Measurements from ENCODE around the gene TCF7L1. TPM values are rescaled to one million over a fixed set of nuclear protein-coding genes. Genes with fewer than 3 reads are reported as not detected.

The TCF7L1 gene
- total RNA-seq, 4 donors from 2014 or later = 5.6 to 23.2 (median 10.2) TPM

DNA sequence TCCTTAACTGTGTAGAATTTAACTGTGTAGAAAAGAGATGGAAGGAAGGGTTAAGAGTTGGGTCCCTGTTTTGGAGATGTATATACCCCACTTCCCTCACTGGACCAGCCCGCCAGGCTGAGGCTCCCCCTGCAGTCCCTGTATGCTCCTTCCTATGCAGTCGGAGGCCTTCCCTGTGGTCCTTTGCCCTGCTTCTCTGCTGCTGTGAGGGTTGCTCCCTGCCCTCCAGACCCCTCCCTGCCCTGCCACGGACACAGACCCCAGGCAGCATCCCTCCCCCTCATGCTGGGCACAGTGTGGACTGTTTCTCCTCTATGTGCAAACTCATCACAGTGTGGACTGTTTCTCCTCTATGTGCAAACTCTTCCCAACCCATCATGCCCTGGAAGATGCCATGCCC lies 105.9 kb downstream of the TCF7L1 start:
- intact Hi-C loops (cut with DNase I) = no loop called here
- Histone ChIP-seq H3K4me1 (peaks cover 37 to 58% (median 50%) of the 10 kb centered on the region in 4 donors), H3K9me3 (no peaks in the 10 kb centered on the region), H3K4me3 (no peak overlapping the region), H3K27me3 (no peaks in the 10 kb centered on the region), H3K36me3 (no peaks in the 10 kb centered on the region), H3K27ac (replicated peaks in 1 of 4) (no peak overlapping the region)
- TF ChIP-seq POLR2AphosphoS5 (IDR thresholded peaks at IDR 0.05) (no peak), POLR2A (IDR thresholded peaks at IDR 0.05; ENCODE audit: low read depth) (no peak), EP300 (IDR thresholded peaks at IDR 0.05) (no peak)
- TF ChIP-seq, protein P1, sequence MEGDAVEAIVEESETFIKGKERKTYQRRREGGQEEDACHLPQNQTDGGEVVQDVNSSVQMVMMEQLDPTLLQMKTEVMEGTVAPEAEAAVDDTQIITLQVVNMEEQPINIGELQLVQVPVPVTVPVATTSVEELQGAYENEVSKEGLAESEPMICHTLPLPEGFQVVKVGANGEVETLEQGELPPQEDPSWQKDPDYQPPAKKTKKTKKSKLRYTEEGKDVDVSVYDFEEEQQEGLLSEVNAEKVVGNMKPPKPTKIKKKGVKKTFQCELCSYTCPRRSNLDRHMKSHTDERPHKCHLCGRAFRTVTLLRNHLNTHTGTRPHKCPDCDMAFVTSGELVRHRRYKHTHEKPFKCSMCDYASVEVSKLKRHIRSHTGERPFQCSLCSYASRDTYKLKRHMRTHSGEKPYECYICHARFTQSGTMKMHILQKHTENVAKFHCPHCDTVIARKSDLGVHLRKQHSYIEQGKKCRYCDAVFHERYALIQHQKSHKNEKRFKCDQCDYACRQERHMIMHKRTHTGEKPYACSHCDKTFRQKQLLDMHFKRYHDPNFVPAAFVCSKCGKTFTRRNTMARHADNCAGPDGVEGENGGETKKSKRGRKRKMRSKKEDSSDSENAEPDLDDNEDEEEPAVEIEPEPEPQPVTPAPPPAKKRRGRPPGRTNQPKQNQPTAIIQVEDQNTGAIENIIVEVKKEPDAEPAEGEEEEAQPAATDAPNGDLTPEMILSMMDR (IDR thresholded peaks at IDR 0.05) = no peak
- DNase-seq (ENCODE audit: extremely low spot score) = no peak
- WGBS = 88% methylated on average over 3 of the region's 3 CpGs

DNA sequence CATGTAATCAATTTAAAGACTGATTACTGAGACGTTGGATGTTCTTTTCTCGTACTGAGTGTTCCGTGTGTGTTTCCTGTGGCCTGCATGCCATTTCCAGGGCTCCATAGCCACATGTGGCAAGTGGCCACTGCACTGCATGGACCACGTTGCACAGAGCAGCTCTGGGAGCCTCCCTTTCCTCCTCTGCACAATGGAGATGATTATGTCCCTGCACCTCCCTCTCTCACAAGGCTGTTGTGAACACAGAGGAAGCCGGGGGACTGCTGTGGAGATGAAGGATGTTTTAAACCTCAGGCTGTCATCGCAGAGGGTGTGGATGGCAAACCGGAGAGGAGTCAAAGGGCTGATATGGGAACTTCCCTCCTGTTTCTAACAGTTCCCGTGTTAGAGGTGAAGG lies 106.9 kb downstream of the TCF7L1 start:
- Histone ChIP-seq H3K27me3 (no peaks in the 10 kb centered on the region), H3K4me3 (no peak overlapping the region), H3K9me3 (no peaks in the 10 kb centered on the region), H3K36me3 (no peaks in the 10 kb centered on the region), H3K27ac (replicated peaks in 1 of 4) (peak overlapping the region in 1 of 4 donors; percentile 25), H3K4me1 (peaks cover 44 to 58% (median 51%) of the 10 kb centered on the region in 4 donors)
- 68% methylated on average over 8 of the region's 8 CpGs for WGBS
- intact Hi-C loops (cut with DNase I) = no loop called here
- no peak for DNase-seq (ENCODE audit: extremely low spot score)
- TF ChIP-seq EP300 (IDR thresholded peaks at IDR 0.05) (no peak), POLR2AphosphoS5 (IDR thresholded peaks at IDR 0.05) (no peak), POLR2A (IDR thresholded peaks at IDR 0.05; ENCODE audit: low read depth) (no peak)
- TF ChIP-seq, protein P1 (IDR thresholded peaks at IDR 0.05) = no peak

DNA sequence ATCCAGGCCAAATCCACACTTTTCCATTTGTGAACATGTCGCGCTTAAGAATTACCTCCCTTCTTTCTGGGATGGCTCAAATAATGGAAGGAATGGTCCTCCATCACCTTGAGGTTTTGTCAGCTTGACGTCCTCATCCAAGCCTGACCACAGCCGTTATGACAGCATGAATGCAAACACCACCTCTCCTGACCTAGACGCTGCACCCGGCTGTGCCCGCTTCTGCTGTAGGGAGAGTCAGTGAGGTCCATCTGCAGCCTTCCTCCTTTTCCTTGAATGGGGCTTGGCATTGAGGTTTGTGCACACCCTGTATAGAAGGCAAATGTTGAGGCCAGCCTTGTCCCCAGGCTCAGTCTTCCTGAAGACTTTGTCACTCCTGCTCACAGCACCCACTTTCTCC lies 109.1 kb downstream of the TCF7L1 start:
- no peak for DNase-seq (ENCODE audit: extremely low spot score)
- no peaks in the 10 kb centered on the region for H3K9me3 ChIP-seq
- no peak overlapping the region for H3K27ac ChIP-seq (replicated peaks in 1 of 4)
- no peak overlapping the region for H3K4me3 ChIP-seq
- H3K36me3 ChIP-seq = no peaks in the 10 kb centered on the region
- peaks cover 50 to 75% (median 62%) of the 10 kb centered on the region in 4 donors for H3K4me1 ChIP-seq
- TF ChIP-seq POLR2AphosphoS5 (IDR thresholded peaks at IDR 0.05) = no peak
- no peak for TF ChIP-seq POLR2A (IDR thresholded peaks at IDR 0.05; ENCODE audit: low read depth)
- TF ChIP-seq, protein P1 (IDR thresholded peaks at IDR 0.05) = no peak
- no peak for TF ChIP-seq EP300 (IDR thresholded peaks at IDR 0.05)
- intact Hi-C loops (cut with DNase I) = no loop called here
- 86% methylated on average over 7 of the region's 7 CpGs for WGBS
- H3K27me3 ChIP-seq = no peaks in the 10 kb centered on the region

DNA sequence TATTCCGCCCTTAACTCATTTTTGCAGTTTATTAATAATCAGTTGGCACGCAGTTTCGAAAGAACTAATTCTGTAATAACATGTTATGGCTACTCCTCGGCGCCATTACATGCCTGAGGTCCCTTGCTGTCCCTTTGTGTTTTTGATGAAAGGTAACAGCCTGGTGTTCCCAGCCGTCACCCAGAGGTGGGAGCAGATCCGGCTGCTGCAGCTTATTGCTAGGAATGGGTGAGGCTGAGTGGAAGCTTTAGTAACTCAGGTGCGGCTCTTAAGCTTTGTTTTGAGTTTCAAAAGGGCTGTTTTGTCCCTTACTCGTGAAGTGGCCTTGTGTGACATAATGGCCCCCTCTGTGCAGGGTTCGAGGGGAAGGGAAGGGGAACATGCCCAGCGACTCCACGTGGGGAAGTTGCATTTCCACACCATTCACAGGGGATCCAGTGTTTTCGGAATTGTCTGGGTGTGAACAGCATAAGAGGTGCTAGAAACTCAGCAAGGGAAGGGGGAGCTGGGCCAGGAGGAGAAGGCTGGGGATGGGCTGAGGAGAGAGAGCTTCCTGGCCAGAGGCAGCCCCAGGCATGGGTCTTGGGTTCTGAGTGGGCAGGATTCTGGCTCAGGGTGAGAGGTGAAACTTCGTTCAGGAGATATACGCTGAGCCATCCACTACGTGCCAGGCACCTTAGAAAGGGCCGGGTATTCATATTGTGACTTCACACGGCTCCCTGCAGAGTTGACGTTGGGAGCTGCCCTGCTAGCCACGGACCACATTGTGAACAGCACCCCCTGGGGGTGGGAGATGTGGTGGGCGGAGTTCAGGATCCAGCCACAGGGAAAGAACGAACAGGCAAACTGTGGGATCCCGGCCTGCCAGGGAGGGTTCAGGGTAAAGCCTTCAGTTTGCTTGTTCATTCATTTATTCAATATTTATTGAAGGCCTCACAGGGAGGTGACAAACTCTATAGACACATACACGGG lies 110.2 kb downstream of the TCF7L1 start:
- peaks cover 61 to 80% (median 70%) of the 10 kb centered on the region in 4 donors for H3K4me1 ChIP-seq
- no peaks in the 10 kb centered on the region for H3K36me3 ChIP-seq
- H3K4me3 ChIP-seq = no peak overlapping the region
- no peaks in the 10 kb centered on the region for H3K9me3 ChIP-seq
- 65% methylated on average over 23 of the region's 24 CpGs for WGBS
- TF ChIP-seq, protein P1 (IDR thresholded peaks at IDR 0.05) = peak; percentile 71 to 82 (median 74)
- TF ChIP-seq EP300 (IDR thresholded peaks at IDR 0.05) (no peak), POLR2AphosphoS5 (IDR thresholded peaks at IDR 0.05) (peak in 1 of 2 donors; percentile 39)
- H3K27ac ChIP-seq (replicated peaks in 1 of 4) = no peak overlapping the region
- H3K27me3 ChIP-seq = no peaks in the 10 kb centered on the region
- DNase-seq (ENCODE audit: extremely low spot score) = no peak
- intact Hi-C loops (cut with DNase I) = loop anchor here (1.0 kb wide), 1 partner anchor 111 kb away; no protein-coding TSS in a partner anchor

Measured in esophagus muscularis mucosa (tissue), 4 donors.